HG03439 (cell line): ENCODE results near the gene NEGR1.

Experiments
- ATAC-seq: cut with Tn5 transposase; IDR thresholded peaks from one replicate; pipeline ENCODE4 v1.9.1; 2021; ENCODE audit warnings: mild to moderate bottlenecking, moderate library complexity; ENCODE audit not compliant: unreplicated experiment

Gene NEGR1

GRCh38 chr1:72051538-72051937 lies 230.8 kb downstream of the NEGR1 start:
- ATAC-seq = no peak

- ATAC-seq = no peak
Observed at GRCh38 chr1:72050551-72050950, 231.8 kb downstream of the NEGR1 start.

GRCh38 chr1:72037745-72038343 lies 244.5 kb downstream of the NEGR1 start:
- no peak for ATAC-seq

GRCh38 chr1:72034827-72035226 lies 247.5 kb downstream of the NEGR1 start:
- ATAC-seq = no peak

- no peak for ATAC-seq
Observed at GRCh38 chr1:72023063-72023930, 259.0 kb downstream of the NEGR1 start.

GRCh38 chr1:72018562-72018961 lies 263.8 kb downstream of the NEGR1 start:
- ATAC-seq = no peak

- no peak for ATAC-seq
Observed at GRCh38 chr1:72015006-72015405, 267.3 kb downstream of the NEGR1 start.

GRCh38 chr1:72013161-72013560 lies 269.2 kb downstream of the NEGR1 start:
- no peak for ATAC-seq

- no peak for ATAC-seq
Observed at GRCh38 chr1:72011721-72012120, 270.6 kb downstream of the NEGR1 start.

GRCh38 chr1:72010094-72010431 lies 272.3 kb downstream of the NEGR1 start:
- no peak for ATAC-seq

- no peak for ATAC-seq
Observed at GRCh38 chr1:72009173-72010093, 272.9 kb downstream of the NEGR1 start.

GRCh38 chr1:72007312-72007711 lies 275.0 kb downstream of the NEGR1 start:
- ATAC-seq = no peak

GRCh38 chr1:72006092-72006491 lies 276.2 kb downstream of the NEGR1 start:
- no peak for ATAC-seq

GRCh38 chr1:72003092-72003491 lies 279.2 kb downstream of the NEGR1 start:
- ATAC-seq = no peak

GRCh38 chr1:72000809-72001208 lies 281.5 kb downstream of the NEGR1 start:
- ATAC-seq = no peak

- no peak for ATAC-seq
Observed at GRCh38 chr1:71994646-71995045, 287.7 kb downstream of the NEGR1 start.

- ATAC-seq = no peak
Observed at GRCh38 chr1:71987181-71987580, 295.2 kb downstream of the NEGR1 start.

GRCh38 chr1:71986160-71986559 lies 296.2 kb downstream of the NEGR1 start:
- ATAC-seq = no peak

- ATAC-seq = no peak
Observed at GRCh38 chr1:71980556-71980955, 301.8 kb downstream of the NEGR1 start.

- ATAC-seq = no peak
Observed at GRCh38 chr1:71979882-71980281, 302.5 kb downstream of the NEGR1 start.

GRCh38 chr1:71967670-71968069 lies 314.7 kb downstream of the NEGR1 start:
- no peak for ATAC-seq
